ENCODE data around the gene WDR18. TPM values are rescaled to one million over a fixed set of nuclear protein-coding genes. Genes with fewer than 3 reads are reported as not detected.

Gene WDR18
- polyA plus RNA-seq, 1 donor from 2014 or later = 64.9 TPM

DNA sequence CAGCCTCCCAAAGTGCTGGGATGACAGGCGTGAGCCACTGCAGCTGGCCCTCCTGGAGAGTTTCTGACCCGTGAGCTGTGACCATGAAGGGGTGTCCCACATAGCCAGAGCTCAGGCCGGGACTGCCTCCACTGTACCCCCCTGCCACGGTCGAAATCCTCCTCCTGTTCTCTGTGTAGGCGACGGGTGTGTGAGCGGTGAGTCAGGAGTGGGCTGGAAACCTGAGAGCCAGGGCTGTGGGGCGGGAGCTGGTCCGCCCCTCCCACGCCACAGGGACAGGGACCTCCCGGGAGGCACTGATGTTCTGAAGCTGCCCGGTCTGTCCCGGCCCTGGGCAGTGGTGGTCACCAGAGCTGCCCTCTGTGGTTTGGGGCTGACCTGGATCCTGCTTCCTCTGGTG lies 3.9 kb downstream of the WDR18 start:
- Histone ChIP-seq H3K9ac (ENCODE audit: low read length) (no peak overlapping the region), H3K9me3 (ENCODE audit: low read length) (no peaks in the 10 kb centered on the region), H3K27me3 (ENCODE audit: insufficient read depth, low read depth, low read length) (no peaks in the 10 kb centered on the region), H3K27ac (ENCODE audit: low read length) (no peak overlapping the region), H3K79me2 (replicated peaks; ENCODE audit: insufficient read depth, low read length) (no peaks in the 10 kb centered on the region), H3K4me2 (ENCODE audit: low read length) (no peak overlapping the region), H3K4me3 (ENCODE audit: low read length) (no peak overlapping the region), H3K9me2 (ENCODE audit: insufficient read depth, low read length) (no peaks in the 10 kb centered on the region), H3K36me3 (ENCODE audit: insufficient read depth, low read length) (no peaks in the 10 kb centered on the region), H2AFZ (ENCODE audit: low read depth, low read length) (no peak overlapping the region), H4K20me1 (ENCODE audit: insufficient read depth) (no peaks in the 10 kb centered on the region), H3F3A (ENCODE audit: insufficient read depth, low read length, poor library complexity, severe bottlenecking) (no peaks in the 10 kb centered on the region)
- TF ChIP-seq RAD21 (conservative IDR thresholded peaks at IDR 0.05) (no peak), MXI1 (conservative IDR thresholded peaks at IDR 0.05; ENCODE audit: poor library complexity, severe bottlenecking) (no peak), TAF1 (IDR thresholded peaks at IDR 0.05; ENCODE audit: low read depth) (no peak), SMC3 (conservative IDR thresholded peaks at IDR 0.05; ENCODE audit: poor library complexity) (no peak), EZH2 (IDR thresholded peaks at IDR 0.05; ENCODE audit: borderline replicate concordance, insufficient read depth, low read length, poor library complexity, severe bottlenecking) (no peak), EP300 (conservative IDR thresholded peaks at IDR 0.05; ENCODE audit: poor library complexity, severe bottlenecking) (no peak), POLR2AphosphoS5 (IDR thresholded peaks at IDR 0.05) (no peak)
- TF ChIP-seq, protein P1, sequence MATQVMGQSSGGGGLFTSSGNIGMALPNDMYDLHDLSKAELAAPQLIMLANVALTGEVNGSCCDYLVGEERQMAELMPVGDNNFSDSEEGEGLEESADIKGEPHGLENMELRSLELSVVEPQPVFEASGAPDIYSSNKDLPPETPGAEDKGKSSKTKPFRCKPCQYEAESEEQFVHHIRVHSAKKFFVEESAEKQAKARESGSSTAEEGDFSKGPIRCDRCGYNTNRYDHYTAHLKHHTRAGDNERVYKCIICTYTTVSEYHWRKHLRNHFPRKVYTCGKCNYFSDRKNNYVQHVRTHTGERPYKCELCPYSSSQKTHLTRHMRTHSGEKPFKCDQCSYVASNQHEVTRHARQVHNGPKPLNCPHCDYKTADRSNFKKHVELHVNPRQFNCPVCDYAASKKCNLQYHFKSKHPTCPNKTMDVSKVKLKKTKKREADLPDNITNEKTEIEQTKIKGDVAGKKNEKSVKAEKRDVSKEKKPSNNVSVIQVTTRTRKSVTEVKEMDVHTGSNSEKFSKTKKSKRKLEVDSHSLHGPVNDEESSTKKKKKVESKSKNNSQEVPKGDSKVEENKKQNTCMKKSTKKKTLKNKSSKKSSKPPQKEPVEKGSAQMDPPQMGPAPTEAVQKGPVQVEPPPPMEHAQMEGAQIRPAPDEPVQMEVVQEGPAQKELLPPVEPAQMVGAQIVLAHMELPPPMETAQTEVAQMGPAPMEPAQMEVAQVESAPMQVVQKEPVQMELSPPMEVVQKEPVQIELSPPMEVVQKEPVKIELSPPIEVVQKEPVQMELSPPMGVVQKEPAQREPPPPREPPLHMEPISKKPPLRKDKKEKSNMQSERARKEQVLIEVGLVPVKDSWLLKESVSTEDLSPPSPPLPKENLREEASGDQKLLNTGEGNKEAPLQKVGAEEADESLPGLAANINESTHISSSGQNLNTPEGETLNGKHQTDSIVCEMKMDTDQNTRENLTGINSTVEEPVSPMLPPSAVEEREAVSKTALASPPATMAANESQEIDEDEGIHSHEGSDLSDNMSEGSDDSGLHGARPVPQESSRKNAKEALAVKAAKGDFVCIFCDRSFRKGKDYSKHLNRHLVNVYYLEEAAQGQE (IDR thresholded peaks at IDR 0.05; ENCODE audit: borderline replicate concordance) = no peak
- TF ChIP-seq, protein P2, sequence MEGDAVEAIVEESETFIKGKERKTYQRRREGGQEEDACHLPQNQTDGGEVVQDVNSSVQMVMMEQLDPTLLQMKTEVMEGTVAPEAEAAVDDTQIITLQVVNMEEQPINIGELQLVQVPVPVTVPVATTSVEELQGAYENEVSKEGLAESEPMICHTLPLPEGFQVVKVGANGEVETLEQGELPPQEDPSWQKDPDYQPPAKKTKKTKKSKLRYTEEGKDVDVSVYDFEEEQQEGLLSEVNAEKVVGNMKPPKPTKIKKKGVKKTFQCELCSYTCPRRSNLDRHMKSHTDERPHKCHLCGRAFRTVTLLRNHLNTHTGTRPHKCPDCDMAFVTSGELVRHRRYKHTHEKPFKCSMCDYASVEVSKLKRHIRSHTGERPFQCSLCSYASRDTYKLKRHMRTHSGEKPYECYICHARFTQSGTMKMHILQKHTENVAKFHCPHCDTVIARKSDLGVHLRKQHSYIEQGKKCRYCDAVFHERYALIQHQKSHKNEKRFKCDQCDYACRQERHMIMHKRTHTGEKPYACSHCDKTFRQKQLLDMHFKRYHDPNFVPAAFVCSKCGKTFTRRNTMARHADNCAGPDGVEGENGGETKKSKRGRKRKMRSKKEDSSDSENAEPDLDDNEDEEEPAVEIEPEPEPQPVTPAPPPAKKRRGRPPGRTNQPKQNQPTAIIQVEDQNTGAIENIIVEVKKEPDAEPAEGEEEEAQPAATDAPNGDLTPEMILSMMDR (IDR thresholded peaks at IDR 0.05; ENCODE audit: poor library complexity, severe bottlenecking) = no peak

DNA sequence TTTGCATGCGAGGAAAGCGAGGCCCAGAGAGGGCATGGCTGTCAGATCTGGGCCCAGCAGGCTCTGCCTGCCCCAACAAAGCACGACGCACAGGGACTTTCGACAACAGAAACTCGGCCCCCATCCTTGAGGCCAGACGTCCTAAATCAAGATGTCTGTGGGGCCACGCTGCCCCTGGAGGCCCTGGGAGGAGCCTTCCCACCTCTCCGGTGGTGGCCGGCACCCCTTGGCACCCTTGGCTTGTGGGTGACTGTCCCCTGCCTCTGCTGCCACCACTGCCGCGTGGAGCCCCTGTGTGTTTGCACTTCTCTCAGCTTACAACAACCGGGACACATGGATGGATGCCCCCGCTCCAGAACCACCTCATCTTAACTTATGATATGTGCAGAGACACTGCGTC lies 4.4 kb downstream of the WDR18 start:
- no peaks in the 10 kb centered on the region for H3K9me3 ChIP-seq (ENCODE audit: low read length)
- H3K27me3 ChIP-seq (ENCODE audit: insufficient read depth, low read depth, low read length) = no peaks in the 10 kb centered on the region
- no peaks in the 10 kb centered on the region for H4K20me1 ChIP-seq (ENCODE audit: insufficient read depth)
- no peak overlapping the region for H3K9ac ChIP-seq (ENCODE audit: low read length)
- no peaks in the 10 kb centered on the region for H3K79me2 ChIP-seq (replicated peaks; ENCODE audit: insufficient read depth, low read length)
- H3F3A ChIP-seq (ENCODE audit: insufficient read depth, low read length, poor library complexity, severe bottlenecking) = no peaks in the 10 kb centered on the region
- no peak overlapping the region for H3K27ac ChIP-seq (ENCODE audit: low read length)
- TF ChIP-seq SMC3 (conservative IDR thresholded peaks at IDR 0.05; ENCODE audit: poor library complexity) = no peak
- no peak for TF ChIP-seq TAF1 (IDR thresholded peaks at IDR 0.05; ENCODE audit: low read depth)
- no peak for TF ChIP-seq EZH2 (IDR thresholded peaks at IDR 0.05; ENCODE audit: borderline replicate concordance, insufficient read depth, low read length, poor library complexity, severe bottlenecking)
- no peak for TF ChIP-seq POLR2AphosphoS5 (IDR thresholded peaks at IDR 0.05)
- no peak for TF ChIP-seq RAD21 (conservative IDR thresholded peaks at IDR 0.05)
- no peak for TF ChIP-seq EP300 (conservative IDR thresholded peaks at IDR 0.05; ENCODE audit: poor library complexity, severe bottlenecking)
- no peak for TF ChIP-seq MXI1 (conservative IDR thresholded peaks at IDR 0.05; ENCODE audit: poor library complexity, severe bottlenecking)
- TF ChIP-seq, protein P2 (IDR thresholded peaks at IDR 0.05; ENCODE audit: poor library complexity, severe bottlenecking) = no peak
- TF ChIP-seq, protein P1 (IDR thresholded peaks at IDR 0.05; ENCODE audit: borderline replicate concordance) = no peak
- H2AFZ ChIP-seq (ENCODE audit: low read depth, low read length) = no peak overlapping the region
- H3K4me3 ChIP-seq (ENCODE audit: low read length) = no peak overlapping the region
- H3K36me3 ChIP-seq (ENCODE audit: insufficient read depth, low read length) = no peaks in the 10 kb centered on the region
- no peaks in the 10 kb centered on the region for H3K9me2 ChIP-seq (ENCODE audit: insufficient read depth, low read length)
- H3K4me2 ChIP-seq (ENCODE audit: low read length) = no peak overlapping the region
